Astrocyte (in vitro differentiated cells and primary cell): ENCODE results near the gene EDC3. TPM values are rescaled to one million over a fixed set of nuclear protein-coding genes. Genes with fewer than 3 reads are reported as not detected.

Experiments used
- DNase-seq: peaks from one replicate; pipeline ENCODE4 v3.0.0-alpha.2; 2010; ENCODE audit warnings: low read depth
- FAIRE-seq: peaks from 2 replicates; lab custom pipeline; 2011; peaks lifted over from hg19 to GRCh38; lab: Jason Lieb, UNC
- H2AFZ ChIP-seq: 2 replicates; pipeline ENCODE4 v1.6.0; 2012; ENCODE audit warnings: low read depth, low read length, inconsistent platforms
- H3K27ac ChIP-seq: 2 replicates; pipeline ENCODE4 v1.5.1; 2011; ENCODE audit warnings: low read depth, low read length, inconsistent platforms
- H3K27me3 ChIP-seq: 2 replicates; pipeline ENCODE4 v1.6.0; 2011; ENCODE audit warnings: low read length, inconsistent platforms; ENCODE audit not compliant: insufficient read depth
- H3K36me3 ChIP-seq: 2 replicates; pipeline ENCODE4 v1.5.1; 2011; ENCODE audit warnings: low read length, inconsistent platforms; ENCODE audit not compliant: insufficient read depth
- H3K4me1 ChIP-seq: 2 replicates; pipeline ENCODE4 v1.5.1; 2011; ENCODE audit warnings: low read length, inconsistent platforms; ENCODE audit not compliant: insufficient read depth
- H3K4me2 ChIP-seq: 2 replicates; pipeline ENCODE4 v1.6.0; 2012; ENCODE audit warnings: low read length, inconsistent platforms
- H3K4me3 ChIP-seq: 2 replicates; pipeline ENCODE4 v1.5.1; 2011; ENCODE audit warnings: low read depth, mild to moderate bottlenecking, low read length, inconsistent platforms; ENCODE audit not compliant: insufficient read depth
- H3K79me2 ChIP-seq: 2 replicates; pipeline ENCODE4 v1.6.0; 2012; ENCODE audit warnings: mild to moderate bottlenecking, low read length, inconsistent platforms; ENCODE audit not compliant: insufficient read depth
- H3K9ac ChIP-seq: 2 replicates; pipeline ENCODE4 v1.6.0; 2012; ENCODE audit warnings: mild to moderate bottlenecking, low read length, inconsistent platforms
- H3K9me3 ChIP-seq: 2 replicates; pipeline ENCODE4 v1.5.1; 2012; ENCODE audit warnings: low read depth, mild to moderate bottlenecking, low read length, inconsistent platforms; ENCODE audit not compliant: insufficient read depth
- H4K20me1 ChIP-seq: 2 replicates; pipeline ENCODE4 v1.6.0; 2012; ENCODE audit warnings: low read length, inconsistent platforms; ENCODE audit not compliant: insufficient read depth
- H3K27ac Mint-ChIP-seq: one replicate; pipeline ENCODE4 v1.8.0; 2021; ENCODE audit warnings: mild to moderate bottlenecking, mixed read lengths; ENCODE audit not compliant: unreplicated experiment
- H3K27me3 Mint-ChIP-seq: one replicate; pipeline ENCODE4 v1.8.0; 2021; ENCODE audit warnings: low read depth, mixed read lengths; ENCODE audit not compliant: unreplicated experiment
- H3K36me3 Mint-ChIP-seq: one replicate; pipeline ENCODE4 v1.8.0; 2021; ENCODE audit warnings: low read depth, mixed read lengths; ENCODE audit not compliant: unreplicated experiment
- H3K4me1 Mint-ChIP-seq: one replicate; pipeline ENCODE4 v1.8.0; 2021; ENCODE audit warnings: low read depth, mixed read lengths; ENCODE audit not compliant: unreplicated experiment
- H3K4me3 Mint-ChIP-seq: one replicate; pipeline ENCODE4 v1.8.0; 2021; ENCODE audit warnings: mild to moderate bottlenecking, moderate library complexity, mixed read lengths; ENCODE audit not compliant: unreplicated experiment
- H3K9me3 Mint-ChIP-seq: one replicate; pipeline ENCODE4 v1.8.0; 2021; ENCODE audit warnings: mild to moderate bottlenecking, mixed read lengths; ENCODE audit not compliant: unreplicated experiment
- CTCF ChIP-seq: IDR thresholded peaks from 2 replicates; pipeline ENCODE4 v1.5.1; 2011; ENCODE audit warnings: low read depth, mild to moderate bottlenecking, inconsistent platforms, low read length, moderate library complexity; ENCODE audit not compliant: insufficient read depth
- EZH2 ChIP-seq: IDR thresholded peaks from 2 replicates; pipeline ENCODE4 v1.6.1; 2012; ENCODE audit warnings: mild to moderate bottlenecking, low read length, inconsistent platforms; ENCODE audit not compliant: insufficient read depth
- total RNA-seq: library from RNA; stranded (reverse); gene quantifications from 2 replicates; pipeline ENCODE4 v1.2.1, GENCODE V29; 2021

The EDC3 gene
- total RNA-seq, 1 donor from 2014 or later: 47.6 TPM

GRCh38 chr15:74625693-74626092 is 70.1 kb downstream of the EDC3 start:
- H3K4me2 ChIP-seq: no peak overlapping the region
- H3K9me3 Mint-ChIP-seq: no peaks in the 10 kb centered on the region
- H3K4me3 ChIP-seq: no peak overlapping the region
- no peaks in the 10 kb centered on the region for H3K4me1 ChIP-seq
- DNase-seq (no peak), FAIRE-seq (no peak)
- peaks cover 37% of the 10 kb centered on the region for H3K36me3 Mint-ChIP-seq
- H3K4me3 Mint-ChIP-seq: no peak overlapping the region
- TF ChIP-seq CTCF: no peak
- no peak for TF ChIP-seq EZH2
- peaks cover 92% of the 10 kb centered on the region for H4K20me1 ChIP-seq
- H2AFZ ChIP-seq: no peak overlapping the region
- no peaks in the 10 kb centered on the region for H3K27me3 Mint-ChIP-seq
- no peak overlapping the region for H3K9ac ChIP-seq
- peaks cover 5% of the 10 kb centered on the region for H3K4me1 Mint-ChIP-seq
- H3K9me3 ChIP-seq: no peaks in the 10 kb centered on the region
- H3K36me3 ChIP-seq: peaks cover 77% of the 10 kb centered on the region
- no peaks in the 10 kb centered on the region for H3K27me3 ChIP-seq
- H3K79me2 ChIP-seq: peaks cover 38% of the 10 kb centered on the region
- H3K27ac Mint-ChIP-seq: no peak overlapping the region
- H3K27ac ChIP-seq: no peak overlapping the region

GRCh38 chr15:74624020-74624602 is 71.7 kb downstream of the EDC3 start:
- no peak overlapping the region for H2AFZ ChIP-seq
- no peak overlapping the region for H3K27ac Mint-ChIP-seq
- peaks cover 79% of the 10 kb centered on the region for H3K36me3 ChIP-seq
- no peak overlapping the region for H3K4me2 ChIP-seq
- DNase-seq: no peak
- H3K79me2 ChIP-seq: peaks cover 54% of the 10 kb centered on the region
- H4K20me1 ChIP-seq: peaks cover 98% of the 10 kb centered on the region
- H3K4me3 ChIP-seq: no peak overlapping the region
- no peaks in the 10 kb centered on the region for H3K27me3 ChIP-seq
- peaks cover 5% of the 10 kb centered on the region for H3K4me1 Mint-ChIP-seq
- H3K36me3 Mint-ChIP-seq: peaks cover 42% of the 10 kb centered on the region
- TF ChIP-seq CTCF (no peak), EZH2 (no peak)
- H3K9me3 Mint-ChIP-seq: no peaks in the 10 kb centered on the region
- FAIRE-seq: no peak
- no peaks in the 10 kb centered on the region for H3K9me3 ChIP-seq
- H3K27me3 Mint-ChIP-seq: no peaks in the 10 kb centered on the region
- no peak overlapping the region for H3K4me3 Mint-ChIP-seq
- H3K4me1 ChIP-seq: no peaks in the 10 kb centered on the region
- no peak overlapping the region for H3K27ac ChIP-seq
- H3K9ac ChIP-seq: no peak overlapping the region

GRCh38 chr15:74622758-74623157 is 73.1 kb downstream of the EDC3 start:
- FAIRE-seq: no peak
- no peak overlapping the region for H3K4me3 Mint-ChIP-seq
- H3K9me3 Mint-ChIP-seq: no peaks in the 10 kb centered on the region
- Histone ChIP-seq H3K27me3 (no peaks in the 10 kb centered on the region), H4K20me1 (peaks cover 98% of the 10 kb centered on the region), H3K4me2 (no peak overlapping the region), H3K9ac (no peak overlapping the region), H3K4me1 (no peaks in the 10 kb centered on the region), H3K27ac (no peak overlapping the region), H2AFZ (no peak overlapping the region), H3K4me3 (no peak overlapping the region), H3K36me3 (peaks cover 68% of the 10 kb centered on the region), H3K9me3 (no peaks in the 10 kb centered on the region), H3K79me2 (peaks cover 68% of the 10 kb centered on the region)
- DNase-seq: no peak
- peaks cover 5% of the 10 kb centered on the region for H3K4me1 Mint-ChIP-seq
- H3K36me3 Mint-ChIP-seq: peaks cover 34% of the 10 kb centered on the region
- no peak for TF ChIP-seq CTCF
- no peak for TF ChIP-seq EZH2
- H3K27me3 Mint-ChIP-seq: no peaks in the 10 kb centered on the region
- H3K27ac Mint-ChIP-seq: no peak overlapping the region
